Testis (tissue), 2 donors: ENCODE measurements around the gene TOP3A.

ENCODE experiments used
- CTCF ChIP-seq, 3 experiments: fragments of 450-650 bp in 2 of 3; fragments of 200-600 bp in 1 of 3; sonication (generic) in 1 of 3; IDR thresholded peaks; one replicate each; pipeline ENCODE4 v1.5.1; 2016 to 2019; ENCODE audit warnings: antibody characterized with exemption in 3 of 3, mild to moderate bottlenecking in 2 of 3, moderate library complexity in 1 of 3
- POLR2A ChIP-seq: fragments of 450-650 bp; IDR thresholded peaks from one replicate; pipeline ENCODE4 v1.6.1; 2017; ENCODE audit warnings: antibody characterized with exemption, mild to moderate bottlenecking, moderate library complexity

GRCh38 chr17:18253947-18254821, 60.6 kb downstream of the TOP3A start:
- TF ChIP-seq CTCF (IDR thresholded peaks at IDR 0.05) (no peak), POLR2A (no peak)
